ENCODE data around the gene UBA3.

DNA sequence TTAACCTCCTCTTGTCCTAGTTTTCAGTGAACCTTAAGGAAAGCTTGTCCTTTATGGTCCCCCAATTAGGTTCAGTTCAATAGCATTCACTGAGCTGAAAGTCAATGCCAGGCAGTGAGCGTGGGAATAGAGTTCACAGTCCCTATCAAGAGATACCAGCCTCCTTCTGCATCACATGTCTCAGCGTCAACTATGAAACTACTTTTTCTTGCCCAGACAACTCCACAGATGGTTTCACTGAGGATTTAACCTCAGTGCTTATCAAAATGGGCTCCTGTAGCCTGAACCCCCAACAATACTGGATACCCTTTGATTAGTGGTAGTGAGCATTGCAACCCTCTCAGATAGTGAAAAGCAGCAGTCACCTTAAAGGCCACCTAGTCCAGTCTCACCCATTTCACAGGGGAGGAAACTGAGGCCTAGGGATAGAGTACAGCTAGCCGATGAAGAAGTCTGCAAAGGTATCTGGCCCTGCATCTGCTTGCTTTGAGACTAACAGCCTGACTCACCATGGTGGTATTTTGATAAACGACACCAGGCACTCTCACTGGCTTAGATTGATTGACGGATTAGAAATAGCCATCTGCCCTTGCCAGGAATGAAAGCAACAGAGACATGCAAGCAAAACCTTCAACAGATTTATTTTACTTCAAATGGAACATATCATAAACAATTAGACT, 1.6 kb upstream of the UBA3 start:
- TF ChIP-seq EZH2phosphoT487 (IDR thresholded peaks at IDR 0.05; ENCODE audit: borderline replicate concordance): no peak
- TF ChIP-seq, protein P1, sequence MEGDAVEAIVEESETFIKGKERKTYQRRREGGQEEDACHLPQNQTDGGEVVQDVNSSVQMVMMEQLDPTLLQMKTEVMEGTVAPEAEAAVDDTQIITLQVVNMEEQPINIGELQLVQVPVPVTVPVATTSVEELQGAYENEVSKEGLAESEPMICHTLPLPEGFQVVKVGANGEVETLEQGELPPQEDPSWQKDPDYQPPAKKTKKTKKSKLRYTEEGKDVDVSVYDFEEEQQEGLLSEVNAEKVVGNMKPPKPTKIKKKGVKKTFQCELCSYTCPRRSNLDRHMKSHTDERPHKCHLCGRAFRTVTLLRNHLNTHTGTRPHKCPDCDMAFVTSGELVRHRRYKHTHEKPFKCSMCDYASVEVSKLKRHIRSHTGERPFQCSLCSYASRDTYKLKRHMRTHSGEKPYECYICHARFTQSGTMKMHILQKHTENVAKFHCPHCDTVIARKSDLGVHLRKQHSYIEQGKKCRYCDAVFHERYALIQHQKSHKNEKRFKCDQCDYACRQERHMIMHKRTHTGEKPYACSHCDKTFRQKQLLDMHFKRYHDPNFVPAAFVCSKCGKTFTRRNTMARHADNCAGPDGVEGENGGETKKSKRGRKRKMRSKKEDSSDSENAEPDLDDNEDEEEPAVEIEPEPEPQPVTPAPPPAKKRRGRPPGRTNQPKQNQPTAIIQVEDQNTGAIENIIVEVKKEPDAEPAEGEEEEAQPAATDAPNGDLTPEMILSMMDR (conservative IDR thresholded peaks at IDR 0.05; ENCODE audit: low read length): no peak
